NCI-H2196 (cell line): ENCODE data around the gene CTRB1.
"Not testable (repeated sequence)": the region's sequence is repeated elsewhere in the genome, so short reads cannot be mapped to it uniquely, and the experiment has no call there.

Experiments
- DNase-seq: peaks from one replicate; lab custom pipeline; 2025; ENCODE audit not compliant: unreplicated experiment; lab: John Stamatoyannopoulos, UW

The CTRB1 gene

GRCh38 chr16:75203667-75204409 lies 14.9 kb upstream of the CTRB1 start:
- no peak for DNase-seq

GRCh38 chr16:75204410-75204758 lies 14.4 kb upstream of the CTRB1 start:
- DNase-seq: no peak

GRCh38 chr16:75204905-75205304 lies 13.9 kb upstream of the CTRB1 start:
- not testable (repeated sequence) for DNase-seq

GRCh38 chr16:75205438-75205837 lies 13.3 kb upstream of the CTRB1 start:
- DNase-seq: not testable (repeated sequence)

- DNase-seq: not testable (repeated sequence)
Observed at GRCh38 chr16:75205961-75206748, 12.6 kb upstream of the CTRB1 start.

- DNase-seq: no peak
Observed at GRCh38 chr16:75206749-75207451, 11.9 kb upstream of the CTRB1 start, which contains the start of gene CTRB2. TSS of gene CTRB2 (minus strand) at chr16:75207161. CDS start at chr16:75207141, 20 bp downstream.

GRCh38 chr16:75207831-75208230 lies 11.0 kb upstream of the CTRB1 start:
- DNase-seq: no peak

GRCh38 chr16:75208242-75208825 lies 10.5 kb upstream of the CTRB1 start:
- DNase-seq: no peak

GRCh38 chr16:75208861-75209505 lies 9.8 kb upstream of the CTRB1 start:
- no peak for DNase-seq

- DNase-seq: not testable (repeated sequence)
Observed at GRCh38 chr16:75209514-75209913, 9.3 kb upstream of the CTRB1 start.

- no peak for DNase-seq
Observed at GRCh38 chr16:75209944-75210343, 8.8 kb upstream of the CTRB1 start.

- not testable (repeated sequence) for DNase-seq
Observed at GRCh38 chr16:75211286-75211685, 7.5 kb upstream of the CTRB1 start.

GRCh38 chr16:75216127-75216526 lies 2.7 kb upstream of the CTRB1 start:
- no peak for DNase-seq

- no peak for DNase-seq
Observed at GRCh38 chr16:75216576-75216975, 2.2 kb upstream of the CTRB1 start.

GRCh38 chr16:75217389-75217851 lies 1.4 kb upstream of the CTRB1 start:
- no peak for DNase-seq

- DNase-seq: no peak
Observed at GRCh38 chr16:75219088-75219487, 300 bp downstream of the CTRB1 start.

- no peak for DNase-seq
Observed at GRCh38 chr16:75219838-75220237, 1.1 kb downstream of the CTRB1 start.

GRCh38 chr16:75222271-75222783 lies 3.5 kb downstream of the CTRB1 start:
- DNase-seq: no peak

- DNase-seq: not testable (repeated sequence)
Observed at GRCh38 chr16:75223129-75223528, 4.3 kb downstream of the CTRB1 start.

GRCh38 chr16:75224306-75225082 lies 5.7 kb downstream of the CTRB1 start:
- DNase-seq: no peak
